NCI-H526 (cell line): ENCODE measurements around the gene ISG20L2.

ENCODE experiments used
- DNase-seq, 2 experiments: peaks; one replicate each; lab custom pipeline; 2025; lab: John Stamatoyannopoulos, UW

ISG20L2 gene

DNA sequence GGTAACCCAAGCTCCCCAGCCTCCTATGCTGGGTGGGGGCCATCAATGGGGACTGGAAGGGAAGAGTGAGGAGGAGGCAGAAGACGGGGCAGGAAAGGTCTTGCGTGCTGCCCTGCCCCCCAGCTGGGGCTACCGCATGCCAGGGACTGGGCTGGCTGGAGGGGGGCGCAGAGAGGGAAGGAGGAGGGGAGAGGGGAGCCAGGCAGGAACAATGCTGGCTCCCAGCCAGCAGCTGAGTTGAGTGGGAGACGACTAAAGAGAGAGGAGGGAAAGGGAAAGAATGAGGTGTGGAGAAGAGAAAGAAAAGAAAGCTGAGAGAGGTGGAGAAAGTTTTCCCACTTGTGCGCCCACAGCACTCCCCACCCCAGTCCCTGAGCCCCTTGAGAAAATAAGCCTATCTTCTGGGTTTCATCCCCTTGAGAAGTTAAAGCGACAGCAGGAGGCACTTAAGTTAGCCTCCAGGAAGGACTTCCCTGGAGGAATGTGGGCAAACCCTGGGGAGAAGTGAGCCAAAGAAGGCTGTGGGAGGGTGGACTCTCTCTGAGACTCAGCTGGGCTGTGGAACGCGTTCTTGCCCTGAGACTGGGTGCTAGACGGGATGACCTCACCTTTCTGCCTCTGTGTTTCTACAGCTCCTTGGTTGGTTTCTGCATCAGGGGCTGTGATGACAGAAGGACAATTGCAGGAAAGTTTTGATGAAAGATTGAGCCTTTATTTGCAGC lies 38.5 kb downstream of the ISG20L2 start:
- no peak for DNase-seq

DNA sequence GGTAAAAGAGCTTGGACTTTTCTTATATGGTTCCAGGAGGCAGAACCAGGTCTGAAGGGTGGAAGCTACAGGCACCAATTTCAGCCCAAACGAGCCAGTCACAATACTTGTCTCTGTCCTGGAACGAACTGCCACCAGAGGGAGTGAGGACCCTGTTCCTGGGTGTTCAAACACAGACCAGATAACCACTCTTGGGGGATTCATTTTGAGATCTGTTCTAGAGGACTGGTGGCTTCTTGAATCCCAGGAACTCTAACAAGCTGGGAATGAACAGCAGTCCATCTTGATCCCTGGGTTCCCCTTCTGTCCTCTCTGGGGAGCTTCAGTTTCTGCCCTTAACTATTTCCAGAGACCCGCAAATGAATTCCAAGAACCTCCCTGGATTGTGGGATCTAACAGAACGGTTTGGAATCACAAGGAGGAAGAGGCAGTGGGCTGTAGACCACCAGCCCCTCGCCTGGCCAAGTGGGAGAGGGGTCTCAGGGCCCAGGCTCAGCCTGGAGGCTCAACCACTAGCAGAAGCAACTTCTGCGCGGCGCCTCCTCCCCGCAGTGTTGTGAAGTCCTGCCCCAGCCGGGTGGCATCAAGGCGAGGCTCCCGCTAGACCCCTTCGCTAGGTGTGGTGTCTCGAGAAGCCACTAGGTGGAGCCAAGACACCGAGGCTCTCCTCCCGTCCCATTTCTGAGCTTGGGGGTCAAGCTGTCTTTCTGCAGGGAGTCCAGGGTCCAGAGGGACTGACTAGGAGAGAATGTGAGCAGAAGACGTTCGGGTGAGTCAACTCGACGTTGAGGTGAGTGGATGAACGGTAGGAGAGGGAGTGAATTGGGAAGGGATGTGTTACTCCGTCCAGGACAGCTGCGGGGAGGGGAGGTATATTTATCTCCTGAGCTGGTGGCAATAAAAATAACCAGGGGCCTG lies 39.3 kb downstream of the ISG20L2 start:
- DNase-seq: peak; percentile 88 to 98

DNA sequence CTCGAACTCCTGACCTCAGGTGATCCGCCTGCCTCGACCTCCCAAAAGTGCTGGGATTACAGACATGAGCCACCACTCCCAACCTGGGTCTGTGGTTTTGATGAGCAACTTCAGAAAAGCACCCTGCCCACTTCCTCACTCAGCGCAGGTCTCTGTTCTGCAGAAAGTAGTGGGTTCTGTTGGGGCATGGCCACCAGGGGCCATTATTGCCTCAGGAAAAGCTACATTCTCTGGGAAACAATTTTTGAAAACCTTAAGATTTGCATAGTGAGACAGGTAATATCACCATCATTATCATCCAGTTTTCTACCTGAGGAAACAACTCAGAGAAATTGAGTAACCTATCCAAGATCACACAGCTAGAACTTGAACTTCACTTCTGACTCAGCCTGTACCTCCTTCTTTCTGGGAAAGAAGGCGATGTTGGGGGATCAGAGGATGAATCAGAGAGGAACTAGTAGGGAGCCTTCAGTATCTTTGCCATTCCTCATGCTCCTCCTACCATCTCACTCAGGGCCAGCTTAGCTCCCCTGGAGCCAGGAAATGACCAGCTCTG lies 44.3 kb downstream of the ISG20L2 start:
- DNase-seq: peak; percentile 27 to 68

DNA sequence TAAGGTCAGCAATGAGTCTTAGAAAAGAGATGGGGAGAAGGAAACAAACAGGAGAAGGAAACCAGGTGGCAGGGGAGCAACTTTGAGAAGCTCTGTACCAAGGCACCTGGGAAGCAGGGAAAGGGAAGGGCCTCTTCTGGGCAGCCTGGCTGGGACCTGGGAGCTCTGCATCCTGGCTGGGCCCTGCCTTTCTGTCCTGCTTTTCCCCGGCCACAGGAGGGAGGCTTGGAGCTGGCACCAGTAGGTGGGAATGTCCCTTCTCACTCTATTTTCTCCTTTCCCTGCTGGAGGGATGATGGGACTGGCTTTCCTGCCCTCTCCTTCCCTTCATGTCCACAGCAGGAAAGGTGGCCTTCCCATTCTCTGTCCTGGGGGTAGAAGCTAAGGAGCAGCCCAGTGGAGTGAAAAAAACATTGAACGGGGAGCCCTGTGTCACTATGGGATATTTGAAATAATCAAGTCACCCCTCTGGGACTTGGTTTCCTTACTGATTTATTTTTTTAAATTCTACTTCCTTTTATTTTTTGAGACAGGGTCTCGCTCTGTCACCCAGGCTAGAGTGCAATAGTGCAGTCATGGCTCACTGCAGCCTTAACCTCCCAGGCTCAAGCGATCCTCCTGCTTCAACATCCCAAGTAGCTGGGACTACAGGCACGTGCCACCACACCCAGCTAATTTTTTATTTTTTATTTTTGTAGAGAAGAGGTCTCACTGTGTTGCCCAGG lies 46.2 kb downstream of the ISG20L2 start:
- peak in 1 of 2 experiments; percentile 30 for DNase-seq

DNA sequence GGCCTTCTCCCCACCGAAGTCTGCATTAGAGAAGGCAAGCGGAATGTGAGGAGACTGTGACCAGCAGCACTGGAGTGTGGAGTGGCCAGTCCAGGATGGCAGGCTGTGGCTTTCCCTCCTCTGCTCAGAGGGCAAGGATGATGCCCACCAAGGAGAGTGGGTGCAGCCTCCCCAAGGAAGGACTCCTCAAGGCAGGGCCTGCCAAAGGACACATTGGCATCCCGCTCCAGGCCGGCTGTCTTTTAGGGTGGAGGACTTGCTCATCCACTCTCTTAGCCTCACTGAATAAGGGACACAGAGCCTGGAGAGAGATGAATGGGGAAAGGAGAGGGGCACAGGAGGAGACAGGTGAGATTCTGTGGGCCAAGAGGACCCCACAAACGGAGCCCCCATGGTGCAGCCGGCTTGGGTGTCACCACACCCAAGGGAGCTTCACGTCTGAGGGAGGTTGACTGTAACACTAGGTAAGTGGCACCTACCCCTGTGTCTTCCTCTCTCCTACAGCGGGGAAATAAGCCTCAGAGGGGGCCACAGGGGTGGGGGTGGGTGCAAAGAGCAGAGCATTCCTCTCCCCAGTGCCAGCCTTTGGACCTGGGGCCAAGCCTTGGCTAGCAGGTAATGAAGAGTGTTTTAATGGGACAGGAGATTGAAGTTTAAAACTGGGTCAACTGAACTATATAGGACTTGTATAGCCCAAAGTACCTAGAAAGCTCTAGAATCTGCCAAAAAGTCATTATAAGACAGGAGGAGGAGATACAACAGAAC lies 47.2 kb downstream of the ISG20L2 start:
- no peak for DNase-seq

GRCh38 chr1:156680056-156680455 lies 48.5 kb downstream of the ISG20L2 start:
- no peak for DNase-seq

DNA sequence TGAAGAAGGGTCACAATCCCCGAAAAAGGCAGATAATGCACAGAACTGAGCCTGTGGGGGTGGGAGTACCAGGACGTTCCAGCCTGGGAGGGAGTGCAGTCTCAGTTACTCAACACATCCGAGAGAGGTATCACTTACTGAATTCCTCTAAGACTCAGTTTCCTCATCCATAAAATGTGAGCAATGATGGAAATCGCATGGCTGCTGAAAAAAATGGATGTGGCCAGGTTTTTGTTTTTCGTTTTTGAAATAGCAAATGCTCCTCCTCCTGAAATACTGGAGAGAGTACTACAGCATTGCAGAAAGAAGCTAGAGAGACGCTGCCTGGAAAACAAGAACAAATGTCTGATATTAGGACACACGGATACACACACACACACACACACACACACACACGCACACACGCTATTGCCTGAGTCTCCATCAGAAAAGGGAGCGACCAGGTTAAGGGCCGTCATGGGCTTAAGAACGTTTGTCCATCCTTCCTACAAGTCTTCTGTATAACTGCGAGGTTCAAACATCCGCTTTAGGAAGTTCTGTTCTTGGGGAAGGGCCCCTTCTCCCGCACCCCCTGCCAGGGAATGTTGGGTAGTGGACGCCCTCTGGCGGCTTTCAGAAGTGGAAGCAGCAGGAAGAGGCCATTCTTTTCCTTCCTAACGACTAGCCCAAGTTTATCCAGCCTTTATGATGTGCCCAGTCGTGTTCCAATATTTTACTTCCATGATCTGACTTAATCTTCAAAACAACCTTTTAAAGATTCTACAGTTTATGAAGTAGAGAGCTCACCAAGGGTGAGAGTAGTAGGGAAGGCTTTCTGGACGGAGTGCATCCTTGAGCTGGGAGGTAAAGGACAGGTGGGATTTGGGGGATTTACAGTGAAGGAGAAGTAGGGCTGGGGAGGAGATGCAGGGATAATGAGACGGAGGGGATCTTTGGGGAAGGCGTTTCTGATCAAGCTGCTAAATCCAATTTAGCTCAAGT lies 50.7 kb downstream of the ISG20L2 start:
- peak; percentile 75 to 93 for DNase-seq

DNA sequence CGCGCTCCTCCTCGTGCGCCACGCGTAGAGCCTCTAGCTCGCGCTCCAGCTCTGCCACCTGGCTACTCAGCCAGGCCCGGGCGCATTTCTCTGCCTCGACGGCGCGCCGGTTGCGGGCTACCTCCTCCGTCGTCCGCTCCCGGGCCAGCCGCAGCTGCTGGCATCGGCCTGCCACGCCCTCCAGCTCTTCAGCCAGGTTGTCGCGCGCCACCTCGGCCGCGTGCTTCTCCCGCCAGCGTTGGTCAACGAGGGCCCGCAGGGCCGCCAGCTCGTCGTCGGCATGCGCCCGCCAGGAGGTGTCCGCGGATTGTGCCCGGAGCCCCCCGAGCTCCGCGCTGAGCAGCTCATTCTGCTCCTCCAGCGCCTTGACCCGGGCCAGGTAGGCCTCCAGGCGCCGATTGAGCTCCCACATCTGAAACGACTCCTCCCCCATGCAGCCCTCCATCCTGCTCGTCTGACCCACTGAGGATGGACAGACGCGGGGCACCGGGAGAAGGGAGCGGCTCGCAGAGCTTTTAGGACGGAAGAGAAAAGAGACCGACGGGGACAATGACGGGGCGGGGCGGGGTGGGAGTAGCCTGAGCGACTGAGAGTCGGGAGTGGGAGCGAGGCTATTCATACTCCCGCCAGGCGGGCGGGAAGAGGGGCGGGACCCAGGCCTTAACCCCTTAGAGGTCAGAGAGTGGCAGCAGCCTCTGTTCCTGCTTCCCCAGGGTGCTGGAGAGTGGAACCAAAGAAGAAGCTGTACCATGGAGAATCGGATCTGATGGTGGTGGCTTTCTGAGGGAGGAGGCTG lies 51.5 kb downstream of the ISG20L2 start, which contains the start of gene NES:
TSS of gene NES (minus strand) at position 588 of the 796 bp plus-strand sequence. CDS start at position 445, 143 bp downstream.
- DNase-seq: peak; percentile 66 to 92

GRCh38 chr1:156676114-156676819 lies 52.3 kb downstream of the ISG20L2 start:
- DNase-seq: peak in 1 of 2 experiments; percentile 64

DNA sequence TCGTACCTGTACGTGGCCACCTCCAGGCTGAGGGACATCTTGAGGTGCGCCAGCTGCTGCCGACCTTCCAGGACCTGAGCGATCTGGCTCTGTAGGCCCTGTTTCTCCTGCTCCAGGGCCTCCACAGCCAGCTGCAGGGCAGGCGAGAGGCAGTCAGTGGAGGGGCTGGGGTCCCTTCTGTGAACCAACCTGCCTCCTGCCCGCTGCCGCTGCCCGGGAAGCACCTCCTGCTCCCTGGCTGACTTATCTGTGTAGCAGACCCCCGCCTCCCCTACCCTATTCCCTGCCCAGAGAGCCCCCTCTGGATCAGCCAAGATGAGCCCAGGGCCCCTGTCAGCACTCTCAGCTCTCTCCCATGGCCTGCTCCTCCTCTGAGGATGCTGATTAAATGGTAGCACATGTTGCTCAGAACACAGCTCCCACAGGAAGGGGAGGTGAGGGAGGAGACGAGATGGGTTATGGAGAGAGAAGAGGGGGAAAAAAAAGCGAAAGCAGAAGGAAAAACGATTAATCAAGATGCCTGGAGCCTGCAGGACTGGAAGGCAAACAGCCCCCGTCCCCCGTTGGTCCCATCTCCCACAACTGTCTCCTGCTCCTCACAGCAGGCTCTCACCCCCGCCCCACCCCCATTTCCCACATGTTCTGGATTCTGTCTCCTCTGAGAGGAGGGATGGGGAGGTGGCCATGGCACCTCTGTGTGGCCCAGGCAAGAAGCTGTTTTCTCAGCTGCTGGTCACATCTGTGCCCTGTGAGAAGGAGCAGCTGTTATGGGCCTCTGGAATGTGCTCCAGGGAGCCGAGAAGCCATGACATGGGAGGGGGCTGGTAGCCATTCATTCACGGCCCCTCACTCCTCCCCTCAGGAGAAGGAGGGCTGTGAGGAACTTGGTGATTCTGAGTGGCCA lies 53.1 kb downstream of the ISG20L2 start:
- DNase-seq: no peak

- no peak for DNase-seq
These were observed 55.0 kb downstream of the ISG20L2 start for GRCh38 chr1:156673387-156674121.
